LNCaP clone FGC (cell line): ENCODE measurements around the gene SEPHS2.

Experiments used
- DNase-seq: peaks from one replicate; pipeline ENCODE4 v3.0.0-alpha.2; 2011; ENCODE audit warnings: low read depth
- H3K4me3 ChIP-seq: 2 replicates; pipeline ENCODE4 v1.5.1; 2011; ENCODE audit warnings: mild to moderate bottlenecking, low read depth, low read length, control low read depth
- CTCF ChIP-seq: IDR thresholded peaks from 2 replicates; pipeline ENCODE4 v1.5.1; 2012; ENCODE audit warnings: mild to moderate bottlenecking; ENCODE audit not compliant: control insufficient read depth, insufficient read depth; ENCODE audit errors: extremely low read depth

SEPHS2 gene

GRCh38 chr16:30476991-30477390, 31.3 kb upstream of the SEPHS2 start:
- no peak overlapping the region for H3K4me3 ChIP-seq
- no peak for TF ChIP-seq CTCF
- no peak for DNase-seq

GRCh38 chr16:30474684-30475083, 29.0 kb upstream of the SEPHS2 start:
- no peak for DNase-seq

GRCh38 chr16:30474074-30474452, 28.4 kb upstream of the SEPHS2 start:
- H3K4me3 ChIP-seq = no peak overlapping the region
- DNase-seq = no peak
- no peak for TF ChIP-seq CTCF

More at GRCh38 chr16:30474684-30475083, 29.0 kb upstream of the SEPHS2 start:
- TF ChIP-seq CTCF = no peak
- H3K4me3 ChIP-seq = no peak overlapping the region

- no peak for TF ChIP-seq CTCF
- no peak overlapping the region for H3K4me3 ChIP-seq
- no peak for DNase-seq
Measured at GRCh38 chr16:30473231-30474073, 27.8 kb upstream of the SEPHS2 start.

- no peak for DNase-seq
- H3K4me3 ChIP-seq = no peak within 1 kb of the TSS
- no peak for TF ChIP-seq CTCF
Measured at GRCh38 chr16:30472328-30472942, 26.8 kb upstream of the SEPHS2 start, which contains the start of gene ITGAL. ITGAL (plus strand) TSS chr16:30472742; CDS start chr16:30472838, 96 bp downstream.

GRCh38 chr16:30470632-30470995, 24.9 kb upstream of the SEPHS2 start:
- no peak for DNase-seq
- no peak overlapping the region for H3K4me3 ChIP-seq
- no peak for TF ChIP-seq CTCF
